Esophagus squamous epithelium (tissue), 5 donors: ENCODE results near the gene GMCL2. TPM values are rescaled to one million over a fixed set of nuclear protein-coding genes. Genes with fewer than 3 reads are reported as not detected.
A peak's percentile ranks its signal among the peaks of the same experiment; 100 is the strongest.

ENCODE experiments used
- DNase-seq: peaks from one replicate; lab custom pipeline; 2025; lab: John Stamatoyannopoulos, UW
- H3K27ac ChIP-seq, 4 donors: fragments of 200-600 bp; sonication (generic); one replicate each; pipeline ENCODE4 v1.5.1; 2016 to 2019; ENCODE audit warnings: mild to moderate bottlenecking in 1 of 4
- H3K27me3 ChIP-seq, 4 donors: fragments of 200-600 bp; sonication (generic); 1 replicate in 3 of 4; 2 replicates in 1 of 4; pipeline versions ENCODE4 v1.5.1 to v1.6.0; 2017 to 2021; ENCODE audit warnings: antibody characterized with exemption in 1 of 4
- H3K36me3 ChIP-seq, 3 donors: fragments of 200-600 bp; sonication (generic); one replicate each; pipeline ENCODE4 v1.5.1; 2016 to 2019
- H3K4me1 ChIP-seq, 3 donors: fragments of 200-600 bp; sonication (generic); one replicate each; pipeline ENCODE4 v1.5.1; 2017 to 2019
- H3K4me3 ChIP-seq, 4 donors: fragments of 200-600 bp; sonication (generic); 1 replicate in 3 of 4; 2 replicates in 1 of 4; pipeline ENCODE4 v1.5.1; 2016 to 2019; ENCODE audit warnings: mild to moderate bottlenecking in 2 of 4, moderate library complexity in 1 of 4
- H3K9me3 ChIP-seq, 3 donors: fragments of 200-600 bp; sonication (generic); one replicate each; pipeline ENCODE4 v1.5.1; 2016 to 2019
- CTCF ChIP-seq, 6 experiments: fragments of 450-650 bp in 4 of 6; fragments of 200-600 bp in 2 of 6; sonication (generic) in 2 of 6; IDR thresholded peaks; one replicate each; pipeline ENCODE4 v1.5.1; 2016 to 2019; ENCODE audit warnings: antibody characterized with exemption in 6 of 6, mild to moderate bottlenecking in 4 of 6, moderate library complexity in 4 of 6
- POLR2A ChIP-seq, 4 donors: fragments of 450-650 bp; IDR thresholded peaks; one replicate each; pipeline ENCODE4 v1.6.1; 2017; ENCODE audit warnings: antibody characterized with exemption in 4 of 4, mild to moderate bottlenecking in 4 of 4, moderate library complexity in 3 of 4
- WGBS, 2 donors: methylation state at CpG; one replicate each; pipeline ENCODE4 v1.1.5; 2018; 5-methylcytosine and 5-hydroxymethylcytosine counted together
- intact Hi-C: fragments of 100-400 bp; cut with DNase I; formaldehyde crosslinking; loops from one replicate; pipeline ENCODE4 v1.15.0; 2022
- total RNA-seq, 4 donors: library from RNA; depleted of rRNA; stranded (reverse); fragments of >200 nt; gene quantifications; one replicate each; pipeline ENCODE4 v1.1.0, GENCODE V29; 2016
- donor health status: DM: yes; HTN: yes; CAD: no.

The GMCL2 gene
- total RNA-seq, 4 donors from 2014 or later: not detected

- no peaks in the 10 kb centered on the region for H3K9me3 ChIP-seq
- H3K4me3 ChIP-seq: no peak overlapping the region
- DNase-seq: no peak
- WGBS, 2 donors: 67 to 81% methylated on average over 4 of the region's 4 CpGs
- H3K27me3 ChIP-seq: peaks cover 0 to 15% (median 0%) of the 10 kb centered on the region in 4 donors
- H3K27ac ChIP-seq: peak overlapping the region in 1 of 4 donors; percentile 17
- no peak for TF ChIP-seq POLR2A (IDR thresholded peaks at IDR 0.05)
- TF ChIP-seq CTCF (IDR thresholded peaks at IDR 0.05): no peak
- intact Hi-C loops: no loop called here
- no peaks in the 10 kb centered on the region for H3K36me3 ChIP-seq
- peaks cover 0 to 32% (median 8%) of the 10 kb centered on the region in 3 donors for H3K4me1 ChIP-seq
Measured at GRCh38 chr5:178191661-178192060, 4.5 kb upstream of the GMCL2 start.

- H3K36me3 ChIP-seq: no peaks in the 10 kb centered on the region
- peaks cover 0 to 15% (median 0%) of the 10 kb centered on the region in 4 donors for H3K27me3 ChIP-seq
- intact Hi-C loops: no loop called here
- TF ChIP-seq POLR2A (IDR thresholded peaks at IDR 0.05) (no peak), CTCF (IDR thresholded peaks at IDR 0.05) (no peak)
- 14 to 23% methylated on average over 2 of the region's 2 CpGs for WGBS, 2 donors
- no peaks in the 10 kb centered on the region for H3K9me3 ChIP-seq
- no peak overlapping the region for H3K27ac ChIP-seq
- no peak overlapping the region for H3K4me3 ChIP-seq
- DNase-seq: no peak
- peaks cover 0 to 35% (median 8%) of the 10 kb centered on the region in 3 donors for H3K4me1 ChIP-seq
Measured at GRCh38 chr5:178189433-178189832, 2.3 kb upstream of the GMCL2 start.

- no peaks in the 10 kb centered on the region for H3K36me3 ChIP-seq
- no peak for DNase-seq
- TF ChIP-seq POLR2A (IDR thresholded peaks at IDR 0.05): no peak
- TF ChIP-seq CTCF (IDR thresholded peaks at IDR 0.05): no peak
- H3K4me3 ChIP-seq: no peak overlapping the region
- 20 to 24% methylated on average over 6 of the region's 6 CpGs for WGBS, 2 donors
- H3K27ac ChIP-seq: no peak overlapping the region
- no peaks in the 10 kb centered on the region for H3K9me3 ChIP-seq
- H3K27me3 ChIP-seq: no peaks in the 10 kb centered on the region
- H3K4me1 ChIP-seq: peaks cover 0 to 9% (median 0%) of the 10 kb centered on the region in 3 donors
- intact Hi-C loops: no loop called here
Measured at GRCh38 chr5:178186427-178186826, 744 bp downstream of the GMCL2 start.

- H3K4me1 ChIP-seq: peaks cover 0 to 9% (median 0%) of the 10 kb centered on the region in 3 donors
- peaks cover 0 to 5% (median 0%) of the 10 kb centered on the region in 3 donors for H3K9me3 ChIP-seq
- TF ChIP-seq CTCF (IDR thresholded peaks at IDR 0.05): no peak
- DNase-seq: no peak
- intact Hi-C loops: no loop called here
- 34 to 46% methylated on average over 4 of the region's 4 CpGs for WGBS, 2 donors
- H3K27ac ChIP-seq: no peak overlapping the region
- H3K27me3 ChIP-seq: peaks cover 0 to 13% (median 0%) of the 10 kb centered on the region in 4 donors
- no peak overlapping the region for H3K4me3 ChIP-seq
- no peaks in the 10 kb centered on the region for H3K36me3 ChIP-seq
Measured at GRCh38 chr5:178182158-178182876, 4.9 kb downstream of the GMCL2 start.

GRCh38 chr5:178180141-178180863 is 6.9 kb downstream of the GMCL2 start:
- H3K4me3 ChIP-seq: no peak overlapping the region
- no peaks in the 10 kb centered on the region for H3K36me3 ChIP-seq
- no peak for DNase-seq
- TF ChIP-seq POLR2A (IDR thresholded peaks at IDR 0.05) (no peak), CTCF (IDR thresholded peaks at IDR 0.05) (no peak)
- no peak overlapping the region for H3K27ac ChIP-seq
- WGBS, 2 donors: 30 to 39% methylated on average over 6 to 7 of the region's 9 CpGs
- H3K9me3 ChIP-seq: peaks cover 0 to 5% (median 0%) of the 10 kb centered on the region in 3 donors
- intact Hi-C loops: no loop called here
- H3K4me1 ChIP-seq: no peaks in the 10 kb centered on the region
- H3K27me3 ChIP-seq: peaks cover 0 to 13% (median 0%) of the 10 kb centered on the region in 4 donors
